Subcutaneous abdominal adipose tissue (tissue), 5 donors: ENCODE data around the gene PCDH9.

ENCODE experiments used
- H3K27ac ChIP-seq: one replicate; pipeline ENCODE4 v1.7.0; 2013; ENCODE audit warnings: low read depth, mild to moderate bottlenecking, inconsistent platforms, low read length, moderate library complexity
- H3K27me3 ChIP-seq, 5 donors: one replicate each; pipeline ENCODE4 v1.7.0; 2013; ENCODE audit warnings: low read length in 5 of 5, inconsistent platforms in 1 of 5; ENCODE audit not compliant: control insufficient read depth in 5 of 5, insufficient read depth in 4 of 5
- H3K36me3 ChIP-seq, 5 donors: one replicate each; pipeline ENCODE4 v1.7.0; 2013; ENCODE audit warnings: low read length in 5 of 5; ENCODE audit not compliant: control insufficient read depth in 5 of 5, insufficient read depth in 5 of 5
- H3K4me1 ChIP-seq, 5 donors: one replicate each; pipeline ENCODE4 v1.7.0; 2013; ENCODE audit warnings: low read length in 5 of 5, mild to moderate bottlenecking in 3 of 5, moderate library complexity in 1 of 5; ENCODE audit not compliant: control insufficient read depth in 5 of 5, insufficient read depth in 5 of 5
- H3K4me3 ChIP-seq, 5 donors: one replicate each; pipeline ENCODE4 v1.7.0; 2013; ENCODE audit warnings: low read length in 5 of 5, low read depth in 1 of 5
- H3K9ac ChIP-seq, 5 donors: one replicate each; pipeline ENCODE4 v1.7.0; 2013; ENCODE audit warnings: low read length in 5 of 5, mild to moderate bottlenecking in 4 of 5, moderate library complexity in 3 of 5
- H3K9me3 ChIP-seq, 5 donors: one replicate each; pipeline ENCODE4 v1.7.0; 2013; ENCODE audit warnings: low read length in 5 of 5; ENCODE audit not compliant: control insufficient read depth in 5 of 5
- donor health status: healthy.
- donor health status: healthy.
- donor health status: healthy.
- donor health status: healthy.
- donor health status: healthy.

PCDH9 gene

DNA sequence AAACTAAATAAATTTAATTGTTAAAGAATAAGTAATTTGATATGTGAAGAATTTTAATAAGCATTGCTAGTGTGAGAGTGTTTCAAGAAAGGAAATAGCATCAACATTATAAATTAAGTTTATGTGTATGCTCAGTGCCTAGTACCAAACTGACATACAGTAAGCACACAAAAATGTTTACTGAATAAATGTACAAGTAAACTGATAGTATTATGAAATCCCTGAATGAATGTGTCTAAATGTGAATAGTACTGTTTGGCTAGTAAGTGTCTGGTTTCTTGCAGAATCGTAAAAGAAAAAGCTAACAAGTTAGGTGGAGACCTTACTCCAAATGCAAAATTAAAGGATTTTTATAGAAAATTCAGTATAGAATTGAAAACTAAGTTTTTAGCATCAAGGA, 233.6 kb downstream of the PCDH9 start:
- Histone ChIP-seq H3K4me3 (no peak overlapping the region), H3K9me3 (no peaks in the 10 kb centered on the region), H3K4me1 (peaks cover 0 to 9% (median 4%) of the 10 kb centered on the region in 5 donors), H3K27me3 (no peaks in the 10 kb centered on the region), H3K9ac (no peak overlapping the region), H3K36me3 (no peaks in the 10 kb centered on the region), H3K27ac (no peak overlapping the region)

DNA sequence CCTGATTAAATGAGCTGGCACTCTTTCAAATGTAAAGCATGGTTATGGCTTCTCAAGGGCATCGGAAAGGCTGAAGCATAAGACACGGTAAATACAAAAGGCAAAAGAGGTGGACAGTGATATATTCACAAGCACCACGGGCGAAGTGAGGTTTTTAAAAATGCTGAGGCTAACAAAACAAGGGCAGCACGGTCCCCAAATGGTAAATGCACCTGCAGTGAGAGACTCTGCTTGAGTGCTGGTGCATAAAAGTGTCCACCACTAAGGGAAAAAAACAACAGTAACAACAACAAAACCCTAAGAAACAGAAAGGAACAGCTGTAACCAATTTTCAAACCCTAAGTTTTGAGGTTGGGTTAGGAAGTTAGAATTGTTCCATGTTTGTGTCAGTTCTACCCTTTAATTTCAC, 234.9 kb downstream of the PCDH9 start:
- Histone ChIP-seq H3K27ac (no peak overlapping the region), H3K9ac (no peak overlapping the region)

DNA sequence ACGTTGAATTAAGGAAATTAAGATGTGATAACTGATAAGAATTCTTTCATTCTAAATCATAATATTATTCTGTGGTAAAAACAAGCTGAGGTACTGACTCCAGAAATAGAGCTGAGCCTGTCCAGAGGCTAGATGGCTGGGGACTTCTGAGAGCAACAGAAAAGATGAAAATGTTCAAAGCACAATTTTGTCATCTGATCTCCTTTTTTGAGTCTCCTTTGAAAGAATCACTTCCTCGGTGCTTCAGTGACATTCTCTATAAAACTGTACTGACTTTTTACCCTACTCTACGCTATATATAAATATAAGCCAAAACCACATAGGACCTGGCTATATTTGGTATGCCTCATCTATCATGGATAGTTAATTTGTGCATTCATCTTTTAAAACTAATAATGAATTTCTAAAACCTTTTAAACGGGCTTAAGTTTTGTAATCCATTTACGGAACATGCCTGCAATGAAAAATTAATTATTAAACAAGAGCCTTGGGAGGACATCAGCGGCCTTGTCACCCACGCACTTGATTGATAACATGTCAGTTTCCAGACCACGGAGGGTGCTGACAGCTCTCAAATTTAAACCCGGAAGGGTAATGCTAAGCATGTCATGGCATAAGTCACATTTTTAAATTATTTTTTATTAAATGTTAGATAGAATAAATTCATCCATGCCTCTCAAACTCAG, 235.5 kb downstream of the PCDH9 start:
- H3K36me3 ChIP-seq: no peaks in the 10 kb centered on the region
- no peaks in the 10 kb centered on the region for H3K27me3 ChIP-seq
- H3K9ac ChIP-seq: peak overlapping the region in 1 of 5 donors; percentile 23
- no peaks in the 10 kb centered on the region for H3K9me3 ChIP-seq
- peak overlapping the region; percentile 43 to 68 (median 59) for H3K4me3 ChIP-seq
- H3K27ac ChIP-seq: peak overlapping the region; percentile 25
- peaks cover 0 to 9% (median 4%) of the 10 kb centered on the region in 5 donors for H3K4me1 ChIP-seq

More for the DNA sequence above, 234.9 kb downstream of the PCDH9 start:
- Histone ChIP-seq H3K36me3 (no peaks in the 10 kb centered on the region), H3K4me1 (peaks cover 0 to 9% (median 4%) of the 10 kb centered on the region in 5 donors), H3K27me3 (no peaks in the 10 kb centered on the region), H3K9me3 (no peaks in the 10 kb centered on the region), H3K4me3 (no peak overlapping the region)

DNA sequence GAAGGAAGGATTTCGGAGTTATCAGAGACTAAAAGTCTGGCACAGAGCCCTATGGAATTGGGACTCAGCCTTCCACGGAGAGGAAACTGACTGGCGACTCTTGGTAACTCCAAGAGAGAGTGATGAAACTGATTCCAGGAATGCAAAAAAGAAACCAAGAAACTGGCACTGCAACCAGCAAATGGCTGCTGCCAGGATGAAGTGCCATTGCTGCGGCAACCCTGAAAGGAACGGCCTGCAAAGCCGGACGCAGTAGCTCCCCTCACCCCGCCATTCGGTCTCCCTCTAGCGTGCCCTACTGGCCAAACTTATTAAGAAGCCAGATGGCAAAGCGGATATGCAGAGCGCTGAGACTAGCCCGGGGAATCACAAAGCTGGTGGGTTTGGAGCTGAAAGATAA, 236.0 kb downstream of the PCDH9 start:
- Histone ChIP-seq H3K9ac (peak overlapping the region in 1 of 5 donors; percentile 23), H3K9me3 (no peaks in the 10 kb centered on the region), H3K27ac (peak overlapping the region; percentile 25), H3K27me3 (no peaks in the 10 kb centered on the region), H3K36me3 (no peaks in the 10 kb centered on the region), H3K4me3 (peak overlapping the region; percentile 43 to 68 (median 59)), H3K4me1 (peaks cover 0 to 9% (median 4%) of the 10 kb centered on the region in 5 donors)

DNA sequence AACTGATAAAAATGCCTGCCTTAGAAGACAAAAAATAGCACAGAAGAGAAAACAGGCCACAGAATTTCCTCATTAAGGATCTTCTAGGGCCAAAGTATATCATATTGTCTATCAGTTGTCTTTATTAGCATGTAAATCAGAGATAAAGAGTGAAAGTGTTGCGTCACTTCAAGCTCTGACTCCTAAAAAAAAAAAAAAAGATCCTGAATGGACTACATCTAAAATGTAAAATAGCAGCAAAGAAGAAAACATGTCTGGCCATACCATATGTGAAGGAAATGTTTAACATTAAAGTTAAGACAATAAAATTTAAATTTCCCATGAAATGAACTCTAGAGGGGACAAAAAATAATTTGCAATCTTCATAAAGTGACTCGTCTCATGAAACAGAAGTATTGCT, 237.4 kb downstream of the PCDH9 start:
- Histone ChIP-seq H3K36me3 (no peaks in the 10 kb centered on the region), H3K27ac (no peak overlapping the region), H3K9me3 (no peaks in the 10 kb centered on the region), H3K4me3 (no peak overlapping the region), H3K4me1 (peaks cover 0 to 9% (median 4%) of the 10 kb centered on the region in 5 donors), H3K9ac (no peak overlapping the region), H3K27me3 (no peaks in the 10 kb centered on the region)

DNA sequence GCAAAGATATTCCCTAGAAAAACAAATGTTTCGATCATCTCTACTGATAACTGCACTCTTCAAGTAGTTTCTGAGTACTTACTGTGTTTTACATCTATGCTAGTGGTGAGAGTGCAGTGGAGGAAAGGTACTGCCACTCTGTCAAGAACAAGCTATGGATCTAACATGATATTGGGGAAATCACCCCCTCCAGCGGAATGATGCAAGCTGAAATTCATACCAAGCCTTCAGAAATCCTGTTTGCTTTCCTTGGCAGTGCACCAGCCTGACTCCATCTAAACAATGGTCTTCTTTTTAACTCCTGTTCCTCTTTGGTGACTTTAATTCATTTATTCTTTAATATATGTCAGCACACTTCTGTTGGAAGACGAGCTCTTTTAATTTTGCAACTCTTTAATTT, 238.0 kb downstream of the PCDH9 start:
- H3K9ac ChIP-seq: no peak overlapping the region

DNA sequence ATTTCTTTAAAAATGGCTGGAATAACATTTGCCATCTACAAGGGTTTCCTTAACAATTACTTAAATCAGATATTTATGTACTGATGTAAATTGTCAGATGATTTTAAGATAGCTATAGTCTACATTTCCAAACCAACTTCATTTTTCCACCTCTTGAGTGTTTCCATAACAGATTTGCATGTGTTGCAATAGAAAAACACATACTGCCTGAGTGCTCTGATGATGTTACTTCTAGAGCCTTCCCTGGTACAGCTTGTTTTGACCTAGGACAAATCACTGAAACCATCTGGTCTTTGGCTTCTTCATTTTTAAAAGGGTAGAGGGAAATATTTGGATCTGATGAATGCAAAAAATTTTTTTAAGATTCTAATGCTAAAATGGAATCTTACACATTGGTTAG, 245.9 kb downstream of the PCDH9 start:
- Histone ChIP-seq H3K9me3 (no peaks in the 10 kb centered on the region), H3K27me3 (no peaks in the 10 kb centered on the region), H3K36me3 (no peaks in the 10 kb centered on the region), H3K27ac (no peak overlapping the region), H3K9ac (no peak overlapping the region), H3K4me1 (no peaks in the 10 kb centered on the region), H3K4me3 (no peak overlapping the region)

More for the DNA sequence above, 238.0 kb downstream of the PCDH9 start:
- Histone ChIP-seq H3K4me1 (peaks cover 0 to 9% (median 4%) of the 10 kb centered on the region in 5 donors), H3K27me3 (no peaks in the 10 kb centered on the region), H3K36me3 (no peaks in the 10 kb centered on the region), H3K27ac (no peak overlapping the region), H3K4me3 (no peak overlapping the region), H3K9me3 (no peaks in the 10 kb centered on the region)

- H3K4me3 ChIP-seq: no peak overlapping the region
- no peaks in the 10 kb centered on the region for H3K36me3 ChIP-seq
- H3K27ac ChIP-seq: no peak overlapping the region
- H3K9me3 ChIP-seq: no peaks in the 10 kb centered on the region
- no peaks in the 10 kb centered on the region for H3K4me1 ChIP-seq
- no peak overlapping the region for H3K9ac ChIP-seq
- no peaks in the 10 kb centered on the region for H3K27me3 ChIP-seq
These were observed 248.2 kb downstream of the PCDH9 start for GRCh38 chr13:66981912-66982311.

DNA sequence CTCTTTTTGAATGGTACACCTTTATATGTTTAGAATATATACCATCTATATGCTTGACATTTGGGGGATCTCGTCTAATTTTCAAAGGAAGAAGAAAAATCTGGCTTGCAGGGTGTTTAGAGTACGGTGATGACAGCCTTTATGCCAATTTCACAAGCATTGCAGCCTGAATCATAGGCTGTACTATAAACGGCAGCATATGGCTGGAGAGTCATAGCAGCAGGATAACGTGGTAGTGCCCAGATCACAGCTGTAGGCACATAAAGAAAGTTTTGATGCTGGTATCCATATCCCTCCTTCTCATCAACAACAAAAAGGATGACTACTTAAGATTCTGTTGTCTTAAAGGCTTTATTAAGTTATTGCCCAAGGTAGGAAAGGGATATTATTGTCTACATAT, 253.0 kb downstream of the PCDH9 start:
- no peak overlapping the region for H3K27ac ChIP-seq
- no peak overlapping the region for H3K4me3 ChIP-seq
- H3K27me3 ChIP-seq: no peaks in the 10 kb centered on the region
- no peak overlapping the region for H3K9ac ChIP-seq
- no peaks in the 10 kb centered on the region for H3K4me1 ChIP-seq
- H3K36me3 ChIP-seq: no peaks in the 10 kb centered on the region
- H3K9me3 ChIP-seq: no peaks in the 10 kb centered on the region

DNA sequence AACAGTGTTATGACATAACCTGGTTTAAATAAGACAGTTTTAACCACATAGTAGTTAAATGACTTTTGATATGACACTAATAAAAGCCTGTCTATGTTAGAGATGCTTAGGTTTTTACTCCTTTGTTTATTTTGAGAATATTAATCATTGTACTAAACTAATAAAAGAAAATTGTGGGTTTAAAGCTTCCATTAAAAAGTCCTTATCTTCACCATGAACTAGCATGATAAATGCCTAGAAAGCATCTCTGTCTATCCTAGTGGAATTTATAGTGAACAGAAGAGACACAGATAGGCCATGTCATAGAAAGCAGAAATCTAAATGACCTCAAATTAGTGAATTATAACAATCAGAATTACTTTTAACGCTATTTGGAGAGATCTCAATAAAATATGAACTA, 255.2 kb downstream of the PCDH9 start:
- no peaks in the 10 kb centered on the region for H3K4me1 ChIP-seq
- no peak overlapping the region for H3K9ac ChIP-seq
- H3K27ac ChIP-seq: no peak overlapping the region

More for the DNA sequence above, 255.2 kb downstream of the PCDH9 start:
- Histone ChIP-seq H3K4me3 (no peak overlapping the region), H3K9me3 (no peaks in the 10 kb centered on the region), H3K36me3 (no peaks in the 10 kb centered on the region), H3K27me3 (no peaks in the 10 kb centered on the region)
